CD8-positive, alpha-beta memory T cell (primary cell): ENCODE measurements around the gene ZNF556. TPM values are rescaled to one million over a fixed set of nuclear protein-coding genes. Genes with fewer than 3 reads are reported as not detected.
"Not testable (repeated sequence)": the region's sequence is repeated elsewhere in the genome, so short reads cannot be mapped to it uniquely, and the experiment has no call there.

Source experiments
- CTCF ChIA-PET: fragments of 350-600 bp; sonication (Branson Sonifier 250); formaldehyde crosslinking; loops from one replicate; lab custom pipeline; 2021; ENCODE audit warnings: antibody characterized with exemption; lab: Charles Lee
- POLR2A ChIA-PET: fragments of 350-600 bp; sonication (Branson Sonifier 250); formaldehyde crosslinking; loops from one replicate; lab custom pipeline; 2021; ENCODE audit warnings: antibody characterized with exemption; lab: Charles Lee
- DNase-seq, 5 donors: peaks; one replicate each; pipeline versions ENCODE4 v3.0.0 to v3.0.0-alpha.2; 2020 to 2022; ENCODE audit warnings: mixed read lengths in 1 of 5
- H3K27ac ChIP-seq: one replicate; pipeline ENCODE4 v1.7.0; 2013; ENCODE audit warnings: low read depth, mild to moderate bottlenecking, low read length, moderate library complexity
- H3K27me3 ChIP-seq: 2 replicates; pipeline ENCODE4 v1.7.0; 2013; ENCODE audit warnings: low read length, mild to moderate bottlenecking; ENCODE audit not compliant: insufficient read depth, poor library complexity, severe bottlenecking
- H3K36me3 ChIP-seq: 2 replicates; pipeline ENCODE4 v1.7.0; 2013; ENCODE audit warnings: mild to moderate bottlenecking, low read length, moderate library complexity; ENCODE audit not compliant: insufficient read depth
- H3K4me1 ChIP-seq: 2 replicates; pipeline ENCODE4 v1.7.0; 2013; ENCODE audit warnings: mild to moderate bottlenecking, low read length, moderate library complexity; ENCODE audit not compliant: insufficient read depth
- H3K4me3 ChIP-seq: 2 replicates; pipeline ENCODE4 v1.7.0; 2013; ENCODE audit warnings: mild to moderate bottlenecking, low read length
- H3K9me3 ChIP-seq: 2 replicates; pipeline ENCODE4 v1.7.0; 2013; ENCODE audit warnings: mild to moderate bottlenecking, low read length
- H3K27ac Mint-ChIP-seq, 8 donors: one replicate each; pipeline ENCODE4 v1.8.0; 2020 to 2021; ENCODE audit warnings: mixed read lengths in 8 of 8, mild to moderate bottlenecking in 6 of 8, inconsistent platforms in 3 of 8, moderate library complexity in 3 of 8
- H3K27me3 Mint-ChIP-seq, 2 donors: one replicate each; pipeline ENCODE4 v1.8.0; 2020 to 2021; ENCODE audit warnings: mixed read lengths in 2 of 2, mild to moderate bottlenecking in 1 of 2, moderate library complexity in 1 of 2
- H3K36me3 Mint-ChIP-seq, 3 donors: one replicate each; pipeline ENCODE4 v1.8.0; 2020 to 2021; ENCODE audit warnings: mixed read lengths in 3 of 3, inconsistent platforms in 1 of 3, mild to moderate bottlenecking in 1 of 3
- H3K4me1 Mint-ChIP-seq, 3 donors: one replicate each; pipeline ENCODE4 v1.8.0; 2020 to 2021; ENCODE audit warnings: mixed read lengths in 3 of 3, inconsistent platforms in 1 of 3, mild to moderate bottlenecking in 1 of 3
- H3K4me3 Mint-ChIP-seq, 7 donors: one replicate each; pipeline ENCODE4 v1.8.0; 2020 to 2021; ENCODE audit warnings: mixed read lengths in 7 of 7, mild to moderate bottlenecking in 6 of 7, moderate library complexity in 4 of 7, inconsistent platforms in 2 of 7
- H3K9me3 Mint-ChIP-seq, 5 donors: one replicate each; pipeline ENCODE4 v1.8.0; 2020 to 2022; ENCODE audit warnings: mixed read lengths in 5 of 5, mild to moderate bottlenecking in 3 of 5, moderate library complexity in 2 of 5, inconsistent platforms in 1 of 5
- polyA plus RNA-seq: library from polyadenylated mRNA; unstranded; fragments of 300-500 nt; fragmentation: Illumina TruSeq; gene quantifications from one replicate; pipeline ENCODE4 v1.2.3, GENCODE V29; 2021
- total RNA-seq, 2 experiments: library from RNA; stranded (reverse); gene quantifications; one replicate each; pipeline ENCODE4 v1.2.3, GENCODE V29; 2021

The ZNF556 gene
- total and polyA plus RNA-seq, 3 experiments from 2014 or later: not detected

DNA sequence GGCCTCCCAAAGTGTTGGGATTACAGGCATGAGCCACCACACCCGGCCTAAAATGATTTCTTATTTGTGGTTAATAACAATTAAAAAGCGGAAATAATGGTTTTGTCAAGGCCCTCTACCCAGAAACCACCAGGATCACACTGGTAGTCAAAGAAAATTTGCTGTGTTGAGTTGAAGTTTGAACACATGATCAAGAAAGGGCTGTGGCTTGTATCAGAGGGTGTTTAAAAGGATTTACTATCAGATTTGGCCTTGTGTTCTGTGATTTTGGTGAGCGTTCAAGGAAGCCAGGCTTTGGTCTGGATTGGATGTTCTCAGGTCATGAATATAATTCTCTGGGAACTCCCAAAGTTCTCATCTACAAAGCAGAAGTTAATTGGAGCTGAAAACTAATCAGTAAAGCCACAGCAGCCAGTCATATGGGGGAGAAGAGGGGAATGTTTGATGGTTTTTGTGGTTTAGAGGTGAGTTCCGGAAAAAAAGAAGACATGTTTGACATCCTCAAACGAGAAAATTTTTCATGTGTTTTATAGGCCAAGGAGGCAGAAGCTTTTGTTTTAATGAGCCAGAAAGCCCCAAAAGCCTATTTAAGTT is 10.6 kb upstream of the ZNF556 start:
- Histone ChIP-seq H3K4me1 (peaks cover 31% of the 10 kb centered on the region), H3K36me3 (peaks cover 22% of the 10 kb centered on the region), H3K9me3 (peaks cover 29% of the 10 kb centered on the region), H3K27ac (no peak overlapping the region), H3K4me3 (no peak overlapping the region), H3K27me3 (no peaks in the 10 kb centered on the region)
- ChIA-PET CTCF (no interaction called here), POLR2A (interaction anchor here (1.0 kb wide), 1 partner anchor 32 kb away, joined by 3 read pairs; no protein-coding TSS in a partner anchor)
- Mint-ChIP-seq H3K36me3 (peaks cover 24 to 40% (median 34%) of the 10 kb centered on the region in 3 donors), H3K9me3 (peaks cover 18 to 50% (median 40%) of the 10 kb centered on the region in 5 donors), H3K27ac (peak overlapping the region; percentile 27 to 91 (median 74)), H3K4me1 (peaks cover 14 to 22% (median 21%) of the 10 kb centered on the region in 3 donors), H3K27me3 (no peaks in the 10 kb centered on the region), H3K4me3 (peak overlapping the region in 6 of 7 donors; percentile 4 to 69 (median 44))
- peak in 2 of 5 donors; percentile 46 to 79 for DNase-seq

- peaks cover 5 to 16% (median 11%) of the 10 kb centered on the region in 3 donors for H3K36me3 Mint-ChIP-seq
- Histone ChIP-seq H3K4me3 (no peak overlapping the region), H3K4me1 (peaks cover 31% of the 10 kb centered on the region), H3K27ac (no peak overlapping the region), H3K36me3 (no peaks in the 10 kb centered on the region), H3K9me3 (peaks cover 10% of the 10 kb centered on the region), H3K27me3 (no peaks in the 10 kb centered on the region)
- ChIA-PET POLR2A (no interaction called here), CTCF (interaction anchor here (0.7 kb wide), 1 partner anchor 18 kb away, joined by 3 read pairs; the partner anchor contains the start of gene ZNF555)
- no peak overlapping the region for H3K4me3 Mint-ChIP-seq
- peaks cover 1% of the 10 kb centered on the region in 2 donors for H3K27me3 Mint-ChIP-seq
- no peak for DNase-seq
- H3K27ac Mint-ChIP-seq: no peak overlapping the region
- H3K9me3 Mint-ChIP-seq: peaks cover 6 to 27% (median 16%) of the 10 kb centered on the region in 5 donors
- peaks cover 14 to 22% (median 21%) of the 10 kb centered on the region in 3 donors for H3K4me1 Mint-ChIP-seq
Measured at GRCh38 chr19:2858864-2859263, 8.3 kb upstream of the ZNF556 start.

GRCh38 chr19:2863816-2864215 is 3.3 kb upstream of the ZNF556 start:
- Mint-ChIP-seq H3K27me3 (peaks cover 1 to 14% of the 10 kb centered on the region in 2 donors), H3K4me1 (peaks cover 0 to 5% (median 0%) of the 10 kb centered on the region in 3 donors), H3K27ac (no peak overlapping the region), H3K4me3 (no peak overlapping the region), H3K9me3 (peaks cover 0 to 10% (median 3%) of the 10 kb centered on the region in 5 donors), H3K36me3 (peaks cover 0 to 5% (median 0%) of the 10 kb centered on the region in 3 donors)
- DNase-seq: no peak
- H3K4me1 ChIP-seq: no peaks in the 10 kb centered on the region
- no peaks in the 10 kb centered on the region for H3K9me3 ChIP-seq
- CTCF ChIA-PET: interaction anchor here (0.7 kb wide), 1 partner anchor 366 kb away, joined by 3 read pairs; no protein-coding TSS in a partner anchor
- no peaks in the 10 kb centered on the region for H3K27me3 ChIP-seq
- no peak overlapping the region for H3K4me3 ChIP-seq
- no peak overlapping the region for H3K27ac ChIP-seq
- H3K36me3 ChIP-seq: no peaks in the 10 kb centered on the region
- POLR2A ChIA-PET: no interaction called here

- no peak overlapping the region for H3K27ac Mint-ChIP-seq
- no peak overlapping the region for H3K4me3 Mint-ChIP-seq
- H3K4me1 Mint-ChIP-seq: peaks cover 0 to 5% (median 0%) of the 10 kb centered on the region in 3 donors
- Histone ChIP-seq H3K4me3 (no peak overlapping the region), H3K36me3 (no peaks in the 10 kb centered on the region), H3K27ac (no peak overlapping the region), H3K9me3 (no peaks in the 10 kb centered on the region), H3K27me3 (no peaks in the 10 kb centered on the region), H3K4me1 (no peaks in the 10 kb centered on the region)
- peaks cover 1 to 14% of the 10 kb centered on the region in 2 donors for H3K27me3 Mint-ChIP-seq
- no peaks in the 10 kb centered on the region for H3K9me3 Mint-ChIP-seq
- no peak for DNase-seq
- ChIA-PET CTCF (interaction anchor here (1.4 kb wide), 1 partner anchor 46 kb away, joined by 3 read pairs; the partner anchor contains the start of gene ZNF554), POLR2A (no interaction called here)
- H3K36me3 Mint-ChIP-seq: no peaks in the 10 kb centered on the region
Measured at GRCh38 chr19:2865334-2866100, 1.6 kb upstream of the ZNF556 start.

DNA sequence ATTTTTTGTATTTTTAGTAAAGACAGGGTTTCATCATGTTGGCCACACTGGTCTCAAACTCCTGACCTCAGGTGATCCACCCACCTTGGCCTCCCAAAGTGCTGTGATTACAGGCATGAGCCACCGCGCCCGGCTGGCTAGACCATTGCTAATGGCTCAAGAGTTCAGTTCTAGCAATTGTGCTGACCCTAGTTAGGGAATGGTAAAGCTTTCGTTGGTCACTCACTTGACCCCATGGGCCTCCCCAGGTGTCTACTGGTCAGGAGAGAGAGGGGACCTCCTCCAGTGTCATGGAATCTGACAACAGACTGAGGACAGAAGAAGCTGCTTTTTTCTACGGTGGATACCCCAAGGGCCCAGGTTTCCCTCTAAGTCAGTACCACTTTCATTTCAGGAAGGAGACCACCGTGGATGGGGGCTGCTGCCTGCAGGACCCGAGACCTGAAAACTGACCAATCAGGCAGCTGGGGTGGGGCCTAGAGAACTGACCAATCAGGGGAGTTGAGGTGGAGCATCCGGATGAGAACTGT is 575 bp upstream of the ZNF556 start:
- POLR2A ChIA-PET: no interaction called here
- CTCF ChIA-PET: interaction anchor here (0.9 to 1.4 kb wide), 3 partner anchors 25 to 218 kb away, joined by 3 to 5 read pairs (median 3); partner anchors contain the start of gene ZNF554
- Mint-ChIP-seq H3K27ac (no peak overlapping the region), H3K27me3 (peaks cover 1 to 14% of the 10 kb centered on the region in 2 donors), H3K9me3 (no peaks in the 10 kb centered on the region), H3K4me3 (no peak overlapping the region), H3K4me1 (peaks cover 0 to 5% (median 1%) of the 10 kb centered on the region in 3 donors), H3K36me3 (no peaks in the 10 kb centered on the region)
- Histone ChIP-seq H3K36me3 (no peaks in the 10 kb centered on the region), H3K4me3 (no peak overlapping the region), H3K27me3 (no peaks in the 10 kb centered on the region), H3K9me3 (no peaks in the 10 kb centered on the region), H3K4me1 (no peaks in the 10 kb centered on the region), H3K27ac (no peak overlapping the region)
- DNase-seq: no peak

DNA sequence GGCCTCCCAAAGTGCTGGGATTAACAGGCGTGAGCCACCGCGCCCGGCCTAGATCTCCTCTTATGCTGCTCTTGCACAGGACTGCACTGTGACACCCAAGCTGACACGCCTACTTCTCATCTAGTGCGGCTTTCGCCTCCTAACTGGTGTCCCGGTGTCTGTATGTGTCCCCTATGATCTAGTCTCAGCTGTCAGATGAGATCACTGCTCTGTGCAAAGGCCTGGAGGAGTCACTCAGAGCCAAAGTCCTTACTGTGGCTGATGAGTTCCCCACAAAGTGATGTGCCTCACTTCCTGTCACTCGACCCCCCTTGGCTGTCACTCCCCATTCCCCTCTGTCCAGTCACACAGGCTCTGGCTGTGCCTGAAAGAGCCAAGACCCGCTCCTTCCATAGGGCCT is 2.5 kb downstream of the ZNF556 start:
- Mint-ChIP-seq H3K9me3 (no peaks in the 10 kb centered on the region), H3K4me1 (peaks cover 0 to 5% (median 3%) of the 10 kb centered on the region in 3 donors), H3K4me3 (no peak overlapping the region), H3K36me3 (no peaks in the 10 kb centered on the region), H3K27me3 (peaks cover 0 to 9% of the 10 kb centered on the region in 2 donors), H3K27ac (peak overlapping the region in 1 of 8 donors; percentile 13)
- H3K9me3 ChIP-seq: no peaks in the 10 kb centered on the region
- CTCF ChIA-PET: no interaction called here
- no peak overlapping the region for H3K4me3 ChIP-seq
- H3K4me1 ChIP-seq: no peaks in the 10 kb centered on the region
- no peak overlapping the region for H3K27ac ChIP-seq
- no peaks in the 10 kb centered on the region for H3K36me3 ChIP-seq
- no peaks in the 10 kb centered on the region for H3K27me3 ChIP-seq
- POLR2A ChIA-PET: no interaction called here
- no peak for DNase-seq

DNA sequence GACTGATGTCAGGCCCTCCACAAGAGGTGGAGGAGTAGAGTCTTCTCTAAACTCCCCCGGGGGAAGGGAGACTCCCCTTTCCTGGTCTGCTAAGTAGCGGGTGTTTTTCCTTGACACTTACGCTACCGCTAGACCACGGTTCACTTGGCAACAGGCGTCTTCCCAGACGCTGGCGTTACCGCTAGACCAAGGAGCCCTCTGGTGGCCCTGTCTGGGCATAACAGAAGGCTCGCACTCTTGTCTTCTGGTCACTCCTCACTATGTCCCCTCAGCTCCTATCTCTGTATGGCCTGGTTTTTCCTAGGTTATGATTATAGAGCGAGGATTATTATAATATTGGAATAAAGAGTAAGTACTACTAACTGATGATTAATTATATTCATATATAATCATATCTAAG is 5.0 kb downstream of the ZNF556 start:
- not testable (repeated sequence) for H3K27me3 Mint-ChIP-seq, H3K4me1 ChIP-seq, H3K36me3 ChIP-seq, H3K4me1 Mint-ChIP-seq, H3K9me3 Mint-ChIP-seq, H3K9me3 ChIP-seq, H3K36me3 Mint-ChIP-seq, H3K27ac Mint-ChIP-seq, H3K27ac ChIP-seq, H3K27me3 ChIP-seq, H3K4me3 ChIP-seq, H3K4me3 Mint-ChIP-seq
- CTCF ChIA-PET: interaction anchor here (1.1 to 1.3 kb wide), 2 partner anchors 224 to 226 kb away, joined by 3 to 8 read pairs; no protein-coding TSS in a partner anchor
- DNase-seq: peak in 1 of 5 donors; percentile 33
- POLR2A ChIA-PET: interaction anchor here (0.6 kb wide), 1 partner anchor 1115 kb away, joined by 11 read pairs; no protein-coding TSS in a partner anchor
